Uterus (tissue), 2 donors: ENCODE data around the gene EFCAB12.

Experiments
- POLR2A ChIP-seq, 2 donors: fragments of 450-650 bp; IDR thresholded peaks; one replicate each; pipeline ENCODE4 v1.6.1; 2016; ENCODE audit warnings: antibody characterized with exemption in 2 of 2, mild to moderate bottlenecking in 1 of 2, moderate library complexity in 1 of 2
- TF ChIP-seq, protein P1 (sequence below), 4 experiments: fragments of 200-600 bp in 2 of 4; fragments of 450-650 bp in 2 of 4; sonication (generic) in 2 of 4; IDR thresholded peaks; one replicate each; pipeline ENCODE4 v1.5.1; 2016 to 2019; ENCODE audit warnings: antibody characterized with exemption in 4 of 4, mild to moderate bottlenecking in 2 of 4, moderate library complexity in 1 of 4

DNA sequence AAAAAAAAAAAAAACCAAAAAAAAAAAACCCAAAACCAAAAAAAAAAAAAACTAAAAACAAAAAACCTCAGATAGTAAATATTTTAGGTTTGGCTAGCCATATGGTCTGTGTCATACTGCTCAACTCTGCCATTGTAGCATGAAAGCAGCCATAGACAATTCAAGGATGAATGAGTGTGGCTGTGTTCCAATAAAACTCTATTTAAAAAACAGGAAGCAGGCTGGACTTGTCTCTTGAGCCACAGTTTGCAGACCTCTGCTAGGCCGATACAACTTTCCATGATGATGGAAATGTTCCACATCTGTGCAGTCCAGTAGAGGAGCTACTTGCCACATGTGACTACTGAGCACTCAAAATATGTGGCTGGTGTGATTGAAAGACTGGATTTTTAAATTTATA, 11.1 kb downstream of the EFCAB12 start:
- TF ChIP-seq, protein P1, sequence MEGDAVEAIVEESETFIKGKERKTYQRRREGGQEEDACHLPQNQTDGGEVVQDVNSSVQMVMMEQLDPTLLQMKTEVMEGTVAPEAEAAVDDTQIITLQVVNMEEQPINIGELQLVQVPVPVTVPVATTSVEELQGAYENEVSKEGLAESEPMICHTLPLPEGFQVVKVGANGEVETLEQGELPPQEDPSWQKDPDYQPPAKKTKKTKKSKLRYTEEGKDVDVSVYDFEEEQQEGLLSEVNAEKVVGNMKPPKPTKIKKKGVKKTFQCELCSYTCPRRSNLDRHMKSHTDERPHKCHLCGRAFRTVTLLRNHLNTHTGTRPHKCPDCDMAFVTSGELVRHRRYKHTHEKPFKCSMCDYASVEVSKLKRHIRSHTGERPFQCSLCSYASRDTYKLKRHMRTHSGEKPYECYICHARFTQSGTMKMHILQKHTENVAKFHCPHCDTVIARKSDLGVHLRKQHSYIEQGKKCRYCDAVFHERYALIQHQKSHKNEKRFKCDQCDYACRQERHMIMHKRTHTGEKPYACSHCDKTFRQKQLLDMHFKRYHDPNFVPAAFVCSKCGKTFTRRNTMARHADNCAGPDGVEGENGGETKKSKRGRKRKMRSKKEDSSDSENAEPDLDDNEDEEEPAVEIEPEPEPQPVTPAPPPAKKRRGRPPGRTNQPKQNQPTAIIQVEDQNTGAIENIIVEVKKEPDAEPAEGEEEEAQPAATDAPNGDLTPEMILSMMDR (IDR thresholded peaks at IDR 0.05) = no peak
- TF ChIP-seq POLR2A (IDR thresholded peaks at IDR 0.05) = no peak
